Measurements from ENCODE around the gene ZDHHC4. TPM values are rescaled to one million over a fixed set of nuclear protein-coding genes. Genes with fewer than 3 reads are reported as not detected.

ZDHHC4 gene
- total and polyA plus RNA-seq, 2 donors from 2014 or later: 62.4 to 84.1 TPM

DNA sequence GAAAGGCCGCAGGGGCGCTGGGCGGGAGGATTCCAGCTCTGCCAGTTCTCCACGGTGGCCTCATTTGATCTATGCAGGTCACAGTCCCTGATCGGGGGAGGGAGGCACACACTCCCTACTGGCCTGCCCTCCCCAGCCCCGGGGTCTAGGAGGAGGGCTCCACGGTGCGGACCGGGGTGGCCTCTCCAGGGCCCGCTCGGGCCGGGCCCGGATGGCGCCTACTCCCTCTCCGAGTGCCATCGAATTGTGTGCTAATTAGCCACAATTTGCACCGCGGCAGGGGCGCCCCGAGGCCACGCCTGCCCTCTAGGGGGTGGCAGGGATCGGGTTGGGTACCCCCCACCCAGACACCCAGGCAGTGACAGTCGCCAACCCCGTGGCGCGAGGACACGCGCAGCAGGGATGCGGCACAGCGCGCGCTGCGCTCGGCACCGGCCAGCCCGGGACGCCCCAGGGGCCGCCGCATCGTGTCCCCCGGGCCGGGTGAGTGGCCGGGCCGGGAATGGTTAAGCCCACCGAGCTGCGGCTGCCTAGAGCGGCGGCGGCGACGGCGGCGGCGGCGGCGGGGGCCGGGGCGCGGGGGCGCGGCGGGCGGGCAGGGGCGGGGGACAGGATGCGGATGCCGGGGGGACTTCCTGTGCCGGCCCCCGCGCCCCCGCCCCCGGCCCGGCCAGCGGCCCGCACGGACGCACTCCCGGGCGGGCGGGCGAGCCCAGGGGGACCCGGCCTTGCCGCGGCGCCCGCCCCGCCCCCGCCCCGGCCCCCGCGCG is 37.9 kb downstream of the ZDHHC4 start, which contains the start of gene ZNF853:
Gene ZNF853, plus strand, starts transcription at position 658 of the 770 bp plus-strand sequence. CDS start 565 bp downstream, outside the sequence.
- H3K4me1 ChIP-seq (ENCODE audit: control insufficient read depth in 2 of 3, insufficient read depth in 2 of 3, low read depth in 1 of 3, low read length in 3 of 3): peaks cover 0 to 3% (median 0%) of the 10 kb centered on the region in 3 donors
- intact Hi-C loops (cut with DNase I): no loop called here
- no peak within 1 kb of the TSS for H3K27ac ChIP-seq (ENCODE audit: low read depth in 2 of 2, low read length in 2 of 2)
- H3K9ac ChIP-seq (ENCODE audit: low read length in 3 of 3): peak within 1 kb of the TSS in 1 of 3 donors; percentile 26
- H3K27me3 ChIP-seq (ENCODE audit: control insufficient read depth, insufficient read depth, low read length): no peaks in the 10 kb centered on the region
- peak within 1 kb of the TSS; percentile 24 to 51 (median 40) for H3K4me3 ChIP-seq (ENCODE audit: low read length in 3 of 3)
- no peaks in the 10 kb centered on the region for H3K36me3 ChIP-seq (ENCODE audit: control insufficient read depth in 2 of 3, insufficient read depth in 3 of 3, low read length in 3 of 3)
- no peaks in the 10 kb centered on the region for H3K9me3 ChIP-seq (ENCODE audit: control insufficient read depth in 2 of 3, insufficient read depth in 1 of 3, low read length in 3 of 3)
- DNase-seq: peak in 4 of 5 donors; percentile 40 to 70 (median 62)
- no peak for FAIRE-seq
- TF ChIP-seq, protein P1, sequence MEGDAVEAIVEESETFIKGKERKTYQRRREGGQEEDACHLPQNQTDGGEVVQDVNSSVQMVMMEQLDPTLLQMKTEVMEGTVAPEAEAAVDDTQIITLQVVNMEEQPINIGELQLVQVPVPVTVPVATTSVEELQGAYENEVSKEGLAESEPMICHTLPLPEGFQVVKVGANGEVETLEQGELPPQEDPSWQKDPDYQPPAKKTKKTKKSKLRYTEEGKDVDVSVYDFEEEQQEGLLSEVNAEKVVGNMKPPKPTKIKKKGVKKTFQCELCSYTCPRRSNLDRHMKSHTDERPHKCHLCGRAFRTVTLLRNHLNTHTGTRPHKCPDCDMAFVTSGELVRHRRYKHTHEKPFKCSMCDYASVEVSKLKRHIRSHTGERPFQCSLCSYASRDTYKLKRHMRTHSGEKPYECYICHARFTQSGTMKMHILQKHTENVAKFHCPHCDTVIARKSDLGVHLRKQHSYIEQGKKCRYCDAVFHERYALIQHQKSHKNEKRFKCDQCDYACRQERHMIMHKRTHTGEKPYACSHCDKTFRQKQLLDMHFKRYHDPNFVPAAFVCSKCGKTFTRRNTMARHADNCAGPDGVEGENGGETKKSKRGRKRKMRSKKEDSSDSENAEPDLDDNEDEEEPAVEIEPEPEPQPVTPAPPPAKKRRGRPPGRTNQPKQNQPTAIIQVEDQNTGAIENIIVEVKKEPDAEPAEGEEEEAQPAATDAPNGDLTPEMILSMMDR (IDR thresholded peaks at IDR 0.05; ENCODE audit: borderline replicate concordance, extremely low read depth, insufficient read depth): no peak

DNA sequence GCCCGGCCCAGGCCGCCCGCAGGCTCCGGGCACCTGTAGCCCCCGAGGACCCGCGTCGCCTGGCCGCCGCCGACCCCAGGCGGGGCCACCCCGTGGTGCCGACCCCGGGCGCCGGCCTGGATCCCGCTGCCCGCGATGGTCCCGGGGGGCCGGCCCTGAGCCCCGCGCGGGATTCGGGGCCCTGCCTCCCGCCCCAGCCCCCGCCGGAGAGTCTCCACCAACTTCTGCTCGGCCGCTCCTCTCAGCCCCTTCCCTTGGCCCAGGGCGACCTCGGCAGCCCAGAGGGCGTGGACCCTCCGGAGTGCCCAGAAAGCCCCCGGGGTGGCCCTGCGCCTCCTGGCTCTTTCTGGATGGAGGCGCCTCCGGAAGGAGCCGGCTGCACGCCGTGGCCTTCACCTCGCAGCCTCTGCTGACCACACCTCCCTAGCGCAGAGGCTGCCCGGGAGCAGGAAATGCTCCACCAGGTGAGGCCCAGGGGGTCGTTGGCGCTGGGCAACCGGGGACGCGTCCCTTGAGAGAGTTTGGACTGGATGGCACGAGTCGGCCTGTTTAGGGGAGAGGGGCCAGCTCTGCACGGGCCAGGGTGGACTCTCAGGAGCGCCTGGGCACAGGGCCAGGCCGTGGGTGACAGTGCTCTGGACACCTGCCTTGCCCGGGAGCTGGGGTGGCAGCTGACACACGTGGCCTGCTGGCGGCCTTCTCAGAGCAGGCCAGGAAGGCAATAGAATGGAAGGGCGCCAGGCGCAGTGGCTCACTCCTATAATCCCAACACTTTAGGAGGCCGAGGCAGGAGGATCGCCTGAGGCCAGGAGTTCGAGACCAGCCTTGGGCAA is 38.7 kb downstream of the ZDHHC4 start:
- H3K9ac ChIP-seq (ENCODE audit: low read length in 3 of 3): no peak overlapping the region
- TF ChIP-seq, protein P1 (IDR thresholded peaks at IDR 0.05; ENCODE audit: borderline replicate concordance, extremely low read depth, insufficient read depth): no peak
- no peaks in the 10 kb centered on the region for H3K27me3 ChIP-seq (ENCODE audit: control insufficient read depth, insufficient read depth, low read length)
- FAIRE-seq (no peak), DNase-seq (peak in 4 of 5 donors; percentile 32 to 72 (median 53))
- H3K27ac ChIP-seq (ENCODE audit: low read depth in 2 of 2, low read length in 2 of 2): no peak overlapping the region
- no peaks in the 10 kb centered on the region for H3K36me3 ChIP-seq (ENCODE audit: control insufficient read depth in 2 of 3, insufficient read depth in 3 of 3, low read length in 3 of 3)
- H3K9me3 ChIP-seq (ENCODE audit: control insufficient read depth in 2 of 3, insufficient read depth in 1 of 3, low read length in 3 of 3): no peaks in the 10 kb centered on the region
- H3K4me1 ChIP-seq (ENCODE audit: control insufficient read depth in 2 of 3, insufficient read depth in 2 of 3, low read depth in 1 of 3, low read length in 3 of 3): peaks cover 0 to 3% (median 0%) of the 10 kb centered on the region in 3 donors
- peak overlapping the region; percentile 24 to 51 (median 40) for H3K4me3 ChIP-seq (ENCODE audit: low read length in 3 of 3)
- intact Hi-C loops (cut with DNase I): no loop called here

DNA sequence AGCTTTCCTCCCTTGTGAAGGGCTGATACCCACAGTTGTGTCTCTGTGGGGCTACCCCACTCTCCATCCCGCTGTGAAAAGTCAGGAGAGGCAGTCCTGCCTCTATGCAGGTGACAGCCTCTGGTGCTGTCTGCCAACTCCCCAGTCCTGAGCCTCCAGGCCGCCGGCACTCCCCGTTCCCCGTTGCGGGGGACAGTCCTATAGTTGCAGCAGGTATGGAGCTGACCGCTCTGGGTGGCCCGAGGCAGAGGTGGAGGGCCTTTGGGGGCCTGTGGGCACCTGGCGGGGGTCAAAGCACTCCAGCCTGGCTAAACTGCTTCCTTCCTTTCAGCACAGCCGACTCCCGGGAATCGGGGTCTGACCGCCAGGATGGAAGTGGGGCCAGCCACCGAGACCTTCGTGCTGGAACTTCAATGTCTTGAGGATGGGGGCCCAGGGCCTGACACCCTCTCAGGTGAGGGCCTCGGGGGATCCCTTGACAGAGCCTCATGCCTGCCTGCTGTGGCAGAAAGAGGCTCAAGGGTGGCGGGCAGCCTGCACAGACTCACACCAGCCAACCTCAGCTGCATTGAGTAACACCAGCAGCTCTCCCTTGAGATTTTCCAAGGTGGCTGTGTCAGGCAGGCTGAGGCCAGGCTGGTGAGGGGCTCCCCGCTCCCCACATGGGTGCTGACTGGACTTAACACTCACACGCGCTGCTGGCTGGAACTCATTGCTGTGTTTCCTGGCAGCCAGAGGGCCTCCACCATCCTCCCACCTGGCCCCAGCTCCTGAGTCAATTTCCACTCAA is 39.8 kb downstream of the ZDHHC4 start:
- Histone ChIP-seq H3K27me3 (ENCODE audit: control insufficient read depth, insufficient read depth, low read length) (no peaks in the 10 kb centered on the region), H3K4me1 (ENCODE audit: control insufficient read depth in 2 of 3, insufficient read depth in 2 of 3, low read depth in 1 of 3, low read length in 3 of 3) (peaks cover 0 to 3% (median 0%) of the 10 kb centered on the region in 3 donors), H3K9ac (ENCODE audit: low read length in 3 of 3) (no peak overlapping the region), H3K36me3 (ENCODE audit: control insufficient read depth in 2 of 3, insufficient read depth in 3 of 3, low read length in 3 of 3) (peaks cover 2 to 6% (median 6%) of the 10 kb centered on the region in 3 donors), H3K9me3 (ENCODE audit: control insufficient read depth in 2 of 3, insufficient read depth in 1 of 3, low read length in 3 of 3) (no peaks in the 10 kb centered on the region), H3K27ac (ENCODE audit: low read depth in 2 of 2, low read length in 2 of 2) (no peak overlapping the region), H3K4me3 (ENCODE audit: low read length in 3 of 3) (no peak overlapping the region)
- intact Hi-C loops (cut with DNase I): no loop called here
- no peak for DNase-seq
- TF ChIP-seq, protein P1 (IDR thresholded peaks at IDR 0.05; ENCODE audit: borderline replicate concordance, extremely low read depth, insufficient read depth): no peak
- FAIRE-seq: no peak

Data from kidney (tissue), 14 donors.